Loucy (cell line): Measurements from ENCODE around the gene COX8C.

ENCODE experiments used
- H2AFZ ChIP-seq: fragments of 200-600 bp; sonication (generic); 2 replicates; pipeline ENCODE4 v1.6.0; 2016; ENCODE audit warnings: antibody characterized with exemption, mild to moderate bottlenecking, low read length, moderate library complexity
- H3F3A ChIP-seq: fragments of 200-600 bp; 2 replicates; pipeline ENCODE4 v1.6.0; 2016; ENCODE audit warnings: antibody characterized with exemption, low read depth, mild to moderate bottlenecking
- H3K27me3 ChIP-seq: fragments of 200-600 bp; sonication (generic); 2 replicates; pipeline ENCODE4 v1.6.1; 2014; ENCODE audit warnings: low read length, mild to moderate bottlenecking; ENCODE audit not compliant: insufficient read depth, poor library complexity, severe bottlenecking
- H3K36me3 ChIP-seq: fragments of 200-600 bp; sonication (generic); 2 replicates; pipeline ENCODE4 v1.6.1; 2016; ENCODE audit warnings: low read length; ENCODE audit not compliant: insufficient read depth
- H3K4me1 ChIP-seq: fragments of 200-600 bp; sonication (generic); 2 replicates; pipeline ENCODE4 v1.5.1; 2014; ENCODE audit warnings: low read length, mild to moderate bottlenecking; ENCODE audit not compliant: insufficient read depth, poor library complexity, severe bottlenecking
- H3K4me2 ChIP-seq: fragments of 200-600 bp; sonication (generic); 2 replicates; pipeline ENCODE4 v1.6.0; 2014; ENCODE audit warnings: antibody characterized with exemption, low read length, low read depth, mild to moderate bottlenecking; ENCODE audit not compliant: poor library complexity, severe bottlenecking
- H3K4me3 ChIP-seq: fragments of 200-600 bp; sonication (generic); 2 replicates; pipeline ENCODE4 v1.5.1; 2014; ENCODE audit warnings: low read length, mild to moderate bottlenecking, mixed read lengths; ENCODE audit not compliant: poor library complexity, severe bottlenecking
- H3K79me2 ChIP-seq: fragments of 200-600 bp; sonication (generic); 2 replicates; pipeline ENCODE4 v1.6.1; 2014; ENCODE audit warnings: low read length; ENCODE audit not compliant: insufficient read depth
- H3K9ac ChIP-seq: fragments of 200-600 bp; sonication (generic); 2 replicates; pipeline ENCODE4 v1.6.0; 2014; ENCODE audit warnings: mild to moderate bottlenecking, low read depth, low read length, moderate library complexity; ENCODE audit not compliant: poor library complexity, severe bottlenecking
- H3K9me2 ChIP-seq: fragments of 200-600 bp; sonication (generic); replicated peaks from 2 replicates; pipeline ENCODE4 v1.6.1; 2016; ENCODE audit warnings: low read depth, low read length, mixed read lengths
- H3K9me3 ChIP-seq: fragments of 200-600 bp; sonication (generic); 2 replicates; pipeline ENCODE4 v1.6.1; 2014; ENCODE audit warnings: mild to moderate bottlenecking, antibody characterized with exemption, low read length, low read depth; ENCODE audit not compliant: insufficient read depth
- H4K20me1 ChIP-seq: fragments of 200-600 bp; sonication (generic); 2 replicates; pipeline ENCODE4 v1.6.0; 2014; ENCODE audit warnings: antibody characterized with exemption, low read length, mild to moderate bottlenecking; ENCODE audit not compliant: insufficient read depth, poor library complexity, severe bottlenecking
- CTCF ChIP-seq: fragments of 200-600 bp; sonication (generic); conservative IDR thresholded peaks from 2 replicates; pipeline ENCODE4 v1.5.1; 2014; ENCODE audit warnings: mild to moderate bottlenecking, antibody characterized with exemption, low read length
- EZH2phosphoT487 ChIP-seq: fragments of 200-600 bp; IDR thresholded peaks from 2 replicates; pipeline ENCODE4 v1.6.1; 2018; ENCODE audit warnings: antibody characterized with exemption, mild to moderate bottlenecking, moderate library complexity, borderline replicate concordance

The COX8C gene

DNA sequence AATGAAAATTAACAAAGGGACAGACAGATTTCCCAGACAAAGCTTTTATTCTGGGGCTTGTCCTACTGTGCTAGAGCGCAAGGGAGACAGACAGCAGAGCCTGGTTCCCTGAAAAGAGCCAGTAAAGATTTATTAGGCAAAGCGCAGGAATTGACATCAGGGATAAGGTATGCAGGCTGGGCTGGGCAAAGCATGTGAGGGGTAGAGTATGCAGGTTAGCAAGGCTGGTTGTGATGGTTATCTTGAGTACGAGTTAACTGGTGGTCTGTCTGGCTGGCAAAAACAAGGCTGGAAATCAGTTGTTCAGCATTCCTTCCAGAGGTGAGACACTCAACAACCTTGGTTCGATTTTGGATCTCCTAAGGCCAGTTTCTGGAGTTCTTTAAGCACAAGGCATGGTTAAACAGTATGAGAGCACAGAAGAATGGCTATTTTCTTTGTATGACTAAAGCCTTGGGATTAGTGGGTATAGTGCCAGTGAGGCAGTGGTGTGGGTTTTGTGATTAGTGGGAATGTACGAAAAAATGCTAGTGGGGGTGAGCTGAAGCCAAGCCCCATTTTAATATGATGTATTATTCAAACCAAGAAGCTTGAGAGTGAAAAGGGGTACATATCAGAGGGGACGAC lies 45.0 kb upstream of the COX8C start:
- no peaks in the 10 kb centered on the region for H3K27me3 ChIP-seq
- H2AFZ ChIP-seq = no peak overlapping the region
- H3K4me1 ChIP-seq = peaks cover 20% of the 10 kb centered on the region
- peaks cover 95% of the 10 kb centered on the region for H3K79me2 ChIP-seq
- no peak overlapping the region for H3K9ac ChIP-seq
- H3F3A ChIP-seq = peaks cover 7% of the 10 kb centered on the region; the same call in 1 of the 2 replicates
- no peaks in the 10 kb centered on the region for H3K9me2 ChIP-seq
- TF ChIP-seq CTCF (no peak), EZH2phosphoT487 (no peak)
- H3K9me3 ChIP-seq = no peaks in the 10 kb centered on the region
- no peak overlapping the region for H3K4me2 ChIP-seq
- H3K36me3 ChIP-seq = no peaks in the 10 kb centered on the region; the same call in 1 of the 2 replicates
- peaks cover 75% of the 10 kb centered on the region for H4K20me1 ChIP-seq
- H3K4me3 ChIP-seq = no peak overlapping the region

GRCh38 chr14:93302688-93303581 lies 44.0 kb upstream of the COX8C start:
- Histone ChIP-seq H3K9me3 (no peaks in the 10 kb centered on the region), H4K20me1 (peaks cover 74% of the 10 kb centered on the region), H3K9ac (no peak overlapping the region), H3K27me3 (no peaks in the 10 kb centered on the region), H3K4me3 (no peak overlapping the region), H3K4me1 (peaks cover 13% of the 10 kb centered on the region), H3K36me3 (no peaks in the 10 kb centered on the region; the same call in 1 of the 2 replicates), H3K4me2 (no peak overlapping the region), H2AFZ (no peak overlapping the region), H3K79me2 (peaks cover 99% of the 10 kb centered on the region), H3K9me2 (no peaks in the 10 kb centered on the region), H3F3A (peaks cover under 1% of the 10 kb centered on the region; the same call in 1 of the 2 replicates)
- TF ChIP-seq EZH2phosphoT487 (no peak), CTCF (no peak)

GRCh38 chr14:93303659-93304058 lies 43.3 kb upstream of the COX8C start:
- H3K4me1 ChIP-seq = peaks cover 13% of the 10 kb centered on the region
- TF ChIP-seq EZH2phosphoT487 (no peak), CTCF (no peak)

More at GRCh38 chr14:93303659-93304058, 43.3 kb upstream of the COX8C start:
- no peaks in the 10 kb centered on the region for H3K27me3 ChIP-seq
- H3K36me3 ChIP-seq = no peaks in the 10 kb centered on the region; the same call in 1 of the 2 replicates
- H3K9me3 ChIP-seq = no peaks in the 10 kb centered on the region
- no peak overlapping the region for H2AFZ ChIP-seq
- no peaks in the 10 kb centered on the region for H3F3A ChIP-seq
- H3K9me2 ChIP-seq = no peaks in the 10 kb centered on the region
- no peak overlapping the region for H3K9ac ChIP-seq
- no peak overlapping the region for H3K4me3 ChIP-seq
- peaks cover 99% of the 10 kb centered on the region for H3K79me2 ChIP-seq
- no peak overlapping the region for H3K4me2 ChIP-seq
- H4K20me1 ChIP-seq = peaks cover 73% of the 10 kb centered on the region
